Raji (cell line): ENCODE measurements around the gene ZNF574.

Source experiments
- POLR2A ChIP-seq: IDR thresholded peaks from 2 replicates; pipeline ENCODE4 v1.6.1; 2011; ENCODE audit warnings: low read depth, low read length, control low read depth; ENCODE audit not compliant: insufficient read depth

The ZNF574 gene

DNA sequence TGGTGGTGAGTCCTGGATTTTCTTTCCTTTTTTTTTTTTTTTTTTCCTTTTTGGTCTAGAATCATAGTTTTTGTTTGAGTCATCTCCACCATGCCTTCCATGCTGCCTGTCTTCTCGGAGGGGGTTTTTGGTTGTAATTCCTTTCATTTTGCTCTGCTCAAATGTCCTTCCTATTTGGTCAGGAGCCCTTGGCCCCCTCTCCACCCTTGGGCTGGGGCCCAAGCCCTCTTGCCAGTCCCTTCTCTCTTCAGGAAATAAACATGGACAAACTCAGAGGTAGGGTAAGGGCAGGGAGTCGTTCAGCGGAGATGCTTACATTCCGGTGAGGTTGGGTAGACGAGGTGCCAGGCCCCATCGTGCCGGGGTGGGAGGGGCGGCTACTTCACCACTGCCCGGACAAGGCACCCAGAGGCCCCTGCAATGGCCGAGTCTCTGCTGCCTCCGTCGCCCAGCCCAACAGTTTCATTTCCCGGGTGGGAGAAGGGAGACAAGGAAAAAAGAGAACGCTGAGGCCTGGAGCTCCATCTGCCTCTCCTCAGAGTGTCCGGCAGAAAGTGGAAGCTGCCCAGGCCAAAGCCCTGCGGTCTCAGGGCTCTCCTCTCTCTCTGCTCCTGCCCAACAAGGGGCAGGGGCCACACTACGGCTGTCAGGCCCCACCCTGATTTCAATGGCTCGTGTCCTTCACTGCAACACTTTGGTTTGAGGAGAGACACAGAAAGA lies 12.7 kb downstream of the ZNF574 start:
- no peak for TF ChIP-seq POLR2A

GRCh38 chr19:42089191-42089750 lies 13.3 kb downstream of the ZNF574 start:
- no peak for TF ChIP-seq POLR2A

- no peak for TF ChIP-seq POLR2A
Measured at GRCh38 chr19:42089772-42090171, 13.8 kb downstream of the ZNF574 start.

DNA sequence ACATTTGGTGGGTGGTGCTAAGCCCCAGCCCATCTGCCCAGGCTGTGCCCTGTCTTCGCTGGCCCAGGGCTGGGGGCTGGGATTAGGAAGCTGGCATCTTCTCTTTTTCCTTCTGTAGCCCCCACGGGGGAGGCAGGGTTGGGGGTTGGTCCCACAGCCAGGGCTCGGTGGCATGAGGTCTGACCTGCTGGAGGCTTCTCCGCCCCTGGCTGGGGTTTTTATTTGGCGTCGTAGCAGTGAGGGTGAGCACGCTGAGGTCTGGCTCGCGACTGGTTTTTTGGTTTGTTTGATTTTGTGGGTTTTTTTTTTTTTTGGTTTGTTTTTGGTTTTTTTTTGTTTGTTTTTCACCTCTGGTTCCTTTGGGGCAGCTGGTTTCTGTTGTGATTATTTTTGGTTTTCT lies 14.7 kb downstream of the ZNF574 start:
- no peak for TF ChIP-seq POLR2A

DNA sequence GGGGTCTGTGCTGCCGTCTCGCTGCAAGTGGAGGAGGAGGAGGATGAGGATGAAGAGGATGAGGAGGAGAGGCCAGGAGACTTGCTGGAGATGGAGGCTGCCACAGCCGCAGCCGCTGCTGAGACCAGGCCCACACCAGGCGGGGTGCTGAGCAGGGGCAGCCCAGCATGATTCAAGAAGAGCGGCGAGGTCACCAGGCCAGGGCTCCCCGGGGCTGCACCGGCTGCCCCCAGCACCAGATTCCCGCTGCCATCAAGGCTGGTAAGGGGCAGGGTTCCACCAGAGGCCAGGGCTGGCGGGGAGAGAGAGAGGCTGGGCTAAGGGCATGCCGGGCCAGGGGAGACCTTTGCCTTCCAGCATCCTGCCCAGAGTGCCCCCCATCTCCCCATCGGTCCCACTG lies 15.3 kb downstream of the ZNF574 start:
- TF ChIP-seq POLR2A = no peak

GRCh38 chr19:42091742-42092141 lies 15.8 kb downstream of the ZNF574 start:
- TF ChIP-seq POLR2A = no peak

GRCh38 chr19:42092350-42092749 lies 16.4 kb downstream of the ZNF574 start:
- TF ChIP-seq POLR2A = no peak

GRCh38 chr19:42093505-42093904 lies 17.5 kb downstream of the ZNF574 start:
- no peak for TF ChIP-seq POLR2A

- TF ChIP-seq POLR2A = no peak
Measured at GRCh38 chr19:42093926-42094325, 18.0 kb downstream of the ZNF574 start.

DNA sequence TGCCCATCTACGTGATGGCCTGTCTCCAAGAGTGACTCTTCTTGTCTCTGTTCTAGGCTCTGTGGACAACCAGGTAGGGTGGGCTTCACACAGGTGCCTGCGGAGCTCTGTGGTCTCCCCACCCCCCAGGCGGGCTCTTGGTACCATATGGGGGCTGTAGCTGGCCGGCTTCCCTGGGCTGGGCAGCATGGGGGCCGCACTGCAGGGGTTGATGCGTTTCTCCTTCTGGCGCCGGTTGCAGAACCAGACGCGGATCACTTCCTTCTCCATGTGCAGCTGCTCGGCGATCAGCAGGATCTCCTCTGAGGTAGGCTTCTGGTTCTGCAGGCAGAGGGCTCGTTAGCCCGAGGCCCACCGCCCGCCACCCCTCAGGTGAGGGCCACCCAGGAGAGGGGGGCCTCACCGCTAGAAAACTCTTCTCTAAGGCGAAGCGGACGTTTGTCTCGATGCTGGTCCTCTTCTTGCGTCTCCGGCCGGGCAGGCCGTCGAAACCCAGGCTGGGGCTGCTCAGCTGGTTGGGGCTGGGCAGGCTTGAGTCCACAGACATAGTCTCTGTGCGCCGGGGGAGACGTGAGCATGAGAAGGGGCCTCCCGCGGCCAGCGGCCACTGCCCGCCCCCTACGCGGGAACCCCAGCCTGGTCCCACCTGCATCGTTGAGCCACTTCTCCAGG lies 19.3 kb downstream of the ZNF574 start:
- TF ChIP-seq POLR2A = no peak

GRCh38 chr19:42095814-42096230 lies 19.9 kb downstream of the ZNF574 start:
- no peak for TF ChIP-seq POLR2A

DNA sequence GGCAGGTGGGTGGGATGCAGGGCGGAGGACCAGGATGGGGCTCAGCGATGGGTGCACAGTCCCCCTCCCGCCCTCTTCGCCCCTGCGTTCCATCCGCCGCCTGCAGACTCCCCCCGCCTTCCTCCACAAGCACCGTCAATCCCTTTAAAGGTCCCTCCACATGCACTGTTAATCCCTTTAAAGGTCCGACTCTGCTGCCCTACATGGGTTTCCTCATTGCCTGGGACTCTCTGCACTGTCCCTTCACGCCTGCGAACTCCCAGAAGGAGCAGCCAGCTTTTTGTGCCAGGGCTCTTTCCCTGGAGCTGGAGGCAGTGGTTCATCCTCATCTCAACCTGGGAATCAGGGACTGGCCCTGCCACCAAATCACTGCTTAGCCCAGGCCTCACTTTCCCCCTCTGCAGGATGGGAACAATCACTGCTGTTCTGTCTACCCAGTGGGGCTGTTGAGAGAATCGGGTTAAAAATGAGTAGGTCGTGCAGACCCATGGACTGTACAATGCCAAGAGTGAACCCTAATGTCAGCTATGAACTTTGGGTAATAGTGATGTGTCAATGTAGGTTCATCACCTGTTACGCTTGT lies 20.4 kb downstream of the ZNF574 start:
- TF ChIP-seq POLR2A = no peak

GRCh38 chr19:42097461-42097860 lies 21.5 kb downstream of the ZNF574 start:
- no peak for TF ChIP-seq POLR2A

DNA sequence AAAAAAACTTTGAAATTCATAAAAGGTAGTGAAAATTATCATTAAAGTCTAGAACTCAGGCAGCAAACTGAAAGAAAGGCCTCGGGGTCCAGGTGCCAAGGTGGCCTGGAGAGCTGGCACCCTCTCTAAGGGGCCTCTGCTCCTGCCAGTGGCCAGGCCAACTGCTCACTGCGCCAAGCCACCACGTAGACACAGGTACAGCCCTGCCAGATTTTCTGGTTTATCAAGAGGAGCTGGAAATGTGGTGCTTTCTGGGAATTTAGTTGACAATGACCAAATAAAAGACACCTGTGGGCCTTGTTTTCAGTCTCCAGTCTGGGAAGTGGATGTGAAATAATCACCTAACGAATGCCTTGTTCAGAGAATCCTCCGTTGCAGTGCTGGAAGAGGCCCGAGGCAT lies 22.8 kb downstream of the ZNF574 start:
- no peak for TF ChIP-seq POLR2A

DNA sequence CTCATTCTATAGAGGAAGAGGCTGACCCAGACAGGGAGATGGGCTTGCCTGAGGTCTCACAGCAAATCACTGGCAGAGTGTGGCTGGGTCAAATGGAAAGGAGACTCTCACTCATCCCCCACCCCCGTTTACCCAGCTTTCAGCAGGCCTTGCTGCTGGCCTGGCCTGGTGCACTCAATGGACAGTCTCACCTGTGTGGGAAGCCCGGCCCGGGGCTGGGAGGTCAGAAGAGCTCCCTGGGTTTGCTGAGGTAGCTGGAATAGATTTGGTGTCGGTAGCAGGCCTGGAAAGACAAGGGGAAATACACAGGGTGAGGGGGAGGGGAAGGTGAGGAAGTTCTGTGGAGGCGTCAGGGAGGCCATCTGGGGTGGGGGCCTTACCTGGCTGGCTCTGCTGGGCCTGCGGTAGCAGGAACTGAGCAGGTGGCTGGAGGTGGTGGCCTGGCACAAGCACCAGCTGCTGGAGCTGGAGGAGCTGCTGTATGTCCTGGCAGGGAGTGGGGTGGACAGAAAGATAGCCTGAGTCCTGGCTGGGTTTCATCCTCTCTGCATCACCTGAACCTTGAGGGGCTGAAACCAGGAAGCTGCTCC lies 23.5 kb downstream of the ZNF574 start:
- no peak for TF ChIP-seq POLR2A

GRCh38 chr19:42102877-42103276 lies 26.9 kb downstream of the ZNF574 start:
- no peak for TF ChIP-seq POLR2A
